ENCODE results near the gene BANK1.

The BANK1 gene

DNA sequence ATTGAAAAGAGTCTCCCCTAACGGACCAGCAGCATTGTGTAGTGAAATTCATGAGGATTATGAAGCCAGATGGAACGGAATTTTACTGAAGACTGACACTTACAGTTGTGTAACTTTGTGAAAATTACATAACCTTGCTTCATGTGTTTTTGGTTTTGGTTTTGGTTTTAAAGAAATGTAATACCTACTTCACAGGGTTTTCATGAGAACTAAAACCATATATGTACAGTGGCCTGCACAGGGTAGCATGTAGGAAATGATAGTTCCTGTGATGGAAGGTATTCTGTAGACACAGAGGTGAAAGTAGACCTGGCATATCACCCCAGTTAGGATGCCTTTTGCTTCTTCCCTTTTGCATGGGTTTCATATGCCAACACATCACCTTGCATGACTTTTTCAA is 247.0 kb downstream of the BANK1 start:
- no peak for DNase-seq

DNA sequence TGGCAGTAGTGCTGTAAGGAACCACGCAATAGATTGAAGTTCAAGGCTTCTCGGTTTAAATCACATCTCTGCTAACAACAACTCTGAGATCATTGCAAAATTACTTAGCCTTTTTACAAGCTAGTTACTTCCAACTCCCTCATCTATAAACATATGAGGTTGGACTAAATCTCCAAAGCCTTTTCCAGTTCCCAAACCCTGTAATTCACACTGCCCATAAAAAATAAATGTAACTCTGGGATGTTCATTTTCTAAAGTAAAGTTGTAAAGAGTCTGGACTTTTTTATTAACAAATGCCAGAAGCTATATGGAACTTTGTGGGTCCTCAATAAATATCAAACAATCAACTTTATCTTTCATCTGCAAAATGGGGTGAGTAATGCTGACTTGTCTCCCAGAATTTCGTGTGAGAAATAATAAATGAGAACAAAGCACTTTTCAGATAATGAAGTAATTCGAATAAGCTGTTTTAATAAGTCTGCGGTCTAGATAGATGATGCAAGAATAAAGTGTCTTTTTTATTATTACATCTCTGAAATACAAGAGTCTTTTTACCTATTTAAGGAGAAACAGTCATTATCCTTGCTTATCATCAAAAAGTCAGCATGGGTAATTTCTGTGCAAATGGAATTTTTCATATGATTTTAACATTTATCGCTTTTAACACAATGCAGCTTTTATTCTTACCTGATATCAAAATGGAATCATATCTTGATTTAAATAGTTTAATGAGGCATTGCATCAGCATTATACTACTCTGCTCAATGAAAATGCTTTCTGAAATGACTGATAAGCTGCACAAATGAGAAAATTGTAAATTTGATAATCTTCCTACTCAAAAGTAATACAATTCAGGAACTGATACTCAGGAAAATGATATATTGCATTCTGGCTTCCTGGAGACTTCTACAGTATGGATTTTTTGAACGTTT is 252.6 kb downstream of the BANK1 start:
- DNase-seq: no peak

DNA sequence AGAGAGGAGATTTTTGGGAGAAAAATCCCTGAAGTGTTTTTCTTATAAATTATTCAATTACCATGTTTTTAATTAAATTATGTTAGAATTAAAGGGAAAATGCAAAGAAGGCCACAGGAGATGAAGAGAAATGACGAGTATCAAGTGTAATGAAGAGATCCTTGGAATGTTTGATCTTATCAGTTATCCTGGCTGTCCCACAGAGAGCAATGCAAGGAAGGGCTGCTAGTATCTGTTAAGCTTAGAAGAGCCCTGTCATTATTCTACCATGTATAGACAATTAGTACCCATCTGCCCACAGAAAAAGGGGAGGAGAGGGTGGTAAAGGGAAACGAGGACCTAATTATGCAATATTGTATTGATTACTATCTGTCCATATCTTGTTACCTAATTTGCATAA is 257.1 kb downstream of the BANK1 start:
- no peak for DNase-seq

DNA sequence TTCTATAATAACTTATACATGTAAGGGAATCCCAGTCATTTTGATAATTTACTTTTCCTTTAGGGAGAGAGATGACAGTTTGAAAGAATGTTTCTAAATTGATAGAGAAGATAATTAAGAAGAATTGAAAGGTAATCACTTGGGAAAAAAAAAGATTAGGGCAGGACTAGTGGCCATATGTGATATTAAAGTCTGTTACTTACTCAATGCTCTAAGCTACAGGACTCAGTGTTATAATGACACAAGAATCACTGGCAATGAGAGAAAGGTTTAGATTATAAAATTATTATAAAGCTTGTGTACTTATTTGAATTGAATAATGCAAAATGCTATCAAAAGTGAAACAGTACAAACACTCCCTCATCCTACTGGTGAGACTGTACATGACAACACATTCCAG is 265.3 kb downstream of the BANK1 start:
- DNase-seq: no peak

DNA sequence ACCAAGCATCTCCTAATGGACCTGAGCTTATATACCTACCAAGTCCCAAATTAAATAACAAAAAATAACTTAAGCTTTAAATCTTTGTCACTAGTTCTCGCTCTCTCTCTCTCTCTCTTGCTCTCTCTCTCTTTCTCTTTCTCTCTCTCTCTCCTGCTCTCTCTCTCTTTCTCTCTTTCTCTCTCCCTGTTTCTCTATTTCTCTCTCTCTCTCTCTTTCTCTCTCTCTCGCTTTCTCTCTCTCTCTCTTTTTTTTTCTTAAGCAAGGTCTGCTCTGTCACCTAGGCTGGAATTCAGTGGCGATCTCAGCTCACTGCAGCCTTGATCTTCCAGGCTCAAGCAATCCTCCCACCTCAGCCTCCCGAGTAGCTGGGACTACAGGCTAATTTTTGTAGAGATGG is 266.6 kb downstream of the BANK1 start:
- DNase-seq: no peak

DNA sequence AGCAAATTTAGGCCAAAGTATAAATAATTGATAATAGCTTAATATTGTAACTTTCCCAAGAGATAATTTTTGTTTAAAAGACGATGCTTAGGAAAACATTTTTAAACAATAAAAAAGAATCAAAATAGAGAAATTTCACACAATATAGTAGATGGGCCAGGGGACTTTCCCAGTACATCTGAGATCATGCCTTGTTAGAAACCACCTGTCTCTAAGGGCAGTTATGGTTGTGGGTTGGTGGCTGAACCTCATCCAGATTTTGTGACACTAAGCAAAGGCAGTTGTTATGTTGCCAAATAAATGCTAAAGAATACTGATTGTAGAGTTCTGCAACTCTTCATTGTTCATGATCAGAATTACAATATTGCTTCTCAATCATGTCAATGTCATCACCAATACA is 270.6 kb downstream of the BANK1 start:
- no peak for DNase-seq

DNA sequence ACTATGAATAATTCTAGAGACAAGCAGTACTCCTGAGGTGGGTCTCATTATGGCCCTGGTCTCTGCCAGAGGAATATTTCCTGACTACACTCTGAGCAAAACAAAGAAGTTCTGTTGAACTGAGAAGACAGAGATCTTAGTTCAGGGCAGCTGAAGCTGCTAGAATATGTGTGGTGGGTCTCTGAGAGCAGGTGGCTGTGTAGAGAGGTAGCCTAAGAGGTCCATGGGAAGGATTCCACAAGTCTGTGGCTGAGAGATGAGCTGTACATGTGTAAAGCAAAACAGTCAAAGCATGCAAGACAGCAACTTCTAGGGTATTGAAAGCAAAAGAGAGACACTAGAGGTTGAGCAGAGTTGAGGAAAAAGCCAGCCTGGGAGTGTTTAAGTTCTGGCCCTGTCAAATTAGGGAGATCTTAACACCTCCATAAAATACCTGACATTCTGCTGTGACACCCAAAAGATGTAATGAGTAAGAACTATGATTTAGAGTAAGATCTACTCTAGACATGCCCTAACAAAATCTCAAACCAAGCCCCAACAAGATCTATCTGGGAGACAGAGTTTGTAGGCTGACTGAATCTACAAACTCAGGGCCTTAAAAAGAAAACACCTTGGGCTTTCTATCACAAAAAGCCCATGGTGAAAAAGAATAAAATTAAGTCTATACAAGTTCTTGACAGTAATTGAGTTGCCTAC is 274.4 kb downstream of the BANK1 start:
- DNase-seq: no peak

DNA sequence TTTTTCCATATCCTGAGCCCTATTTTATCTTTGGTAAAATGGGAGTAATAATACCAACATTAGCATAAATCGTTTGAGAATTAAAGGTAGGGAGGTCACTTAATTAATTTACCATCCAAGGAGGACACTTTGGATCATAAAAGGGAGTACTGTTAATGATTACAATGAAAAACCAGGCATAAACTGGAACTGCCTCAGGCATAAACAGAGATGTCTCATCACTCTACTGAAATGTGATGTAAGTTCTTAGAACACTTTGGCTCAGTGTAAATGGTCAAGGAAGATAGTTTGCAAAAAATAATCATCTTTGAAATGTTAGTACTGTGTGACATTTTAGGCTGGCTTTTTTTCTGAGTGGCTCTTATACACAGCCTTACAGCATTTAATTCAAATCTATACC is 286.1 kb downstream of the BANK1 start:
- no peak for DNase-seq

DNA sequence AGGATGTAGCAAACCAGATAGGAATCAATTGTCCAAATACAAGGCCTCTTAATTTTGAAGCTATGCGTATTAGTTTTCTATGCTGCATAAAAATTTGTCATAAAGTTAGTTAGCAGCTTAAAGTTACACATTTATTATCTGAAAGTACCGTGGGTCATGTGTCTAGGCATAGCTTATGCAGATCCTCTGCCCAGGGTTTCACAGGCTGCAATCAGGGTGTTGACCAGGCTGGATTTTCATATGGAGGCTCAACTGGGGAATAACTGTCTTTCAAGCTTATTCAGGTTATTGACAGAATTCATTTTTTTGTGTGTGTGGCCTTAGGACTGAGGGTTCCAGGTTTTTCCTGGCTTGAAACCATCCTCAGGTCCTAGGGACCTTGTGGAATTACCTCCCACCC is 289.7 kb downstream of the BANK1 start:
- DNase-seq: no peak

DNA sequence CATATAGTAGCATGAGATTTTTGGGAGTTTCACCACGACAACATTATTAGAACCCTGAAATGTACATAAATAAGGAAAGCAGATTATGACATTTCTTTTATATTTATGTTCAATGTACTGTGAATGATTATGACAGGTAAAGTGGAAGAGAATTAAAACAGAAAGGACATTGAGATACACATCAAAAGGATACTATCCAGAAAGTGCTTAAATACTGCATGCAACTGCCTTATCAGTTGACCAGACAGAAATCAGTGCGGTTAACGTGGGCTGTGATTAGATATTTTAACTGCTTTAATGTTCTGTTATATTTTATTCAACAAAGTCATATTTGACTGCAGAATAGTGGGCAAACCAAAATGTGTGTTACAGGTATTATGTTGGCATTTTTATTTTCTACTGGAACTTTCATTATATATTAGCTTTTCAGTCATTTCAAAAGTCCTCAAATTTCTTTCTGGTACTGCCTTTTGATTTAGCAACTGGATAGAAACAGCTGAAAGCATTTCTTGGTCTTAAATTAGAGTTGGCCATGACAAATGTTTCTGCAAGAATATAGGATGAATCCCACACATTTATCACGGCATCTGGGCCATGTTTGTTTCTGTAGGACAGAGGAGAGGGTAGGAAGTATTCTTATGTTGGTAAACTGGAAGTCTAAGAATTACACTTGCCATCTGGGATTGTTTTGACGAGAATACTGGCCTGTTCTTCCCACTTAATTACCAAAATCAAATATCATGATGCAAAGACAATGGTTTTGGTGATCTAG is 299.5 kb downstream of the BANK1 start:
- DNase-seq: no peak

DNA sequence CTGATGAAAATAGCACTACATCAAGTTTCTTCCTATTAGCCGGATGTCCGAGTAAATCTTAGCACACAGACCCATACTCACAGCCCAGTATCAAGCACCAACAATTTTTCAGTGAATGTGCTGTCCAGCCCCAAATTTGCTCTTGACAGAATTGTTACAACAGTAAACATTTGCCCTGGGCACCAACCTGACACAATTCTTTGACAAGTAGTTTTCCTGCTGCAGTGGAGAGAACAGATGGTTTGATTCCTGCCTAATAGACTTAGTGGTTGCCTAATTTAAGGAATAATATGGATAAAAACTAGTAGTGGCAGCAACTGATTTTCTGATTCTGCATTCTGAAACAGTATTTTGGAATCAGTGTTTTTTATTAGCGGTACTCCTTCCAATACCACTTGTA is 301.1 kb downstream of the BANK1 start:
- DNase-seq: no peak

DNA sequence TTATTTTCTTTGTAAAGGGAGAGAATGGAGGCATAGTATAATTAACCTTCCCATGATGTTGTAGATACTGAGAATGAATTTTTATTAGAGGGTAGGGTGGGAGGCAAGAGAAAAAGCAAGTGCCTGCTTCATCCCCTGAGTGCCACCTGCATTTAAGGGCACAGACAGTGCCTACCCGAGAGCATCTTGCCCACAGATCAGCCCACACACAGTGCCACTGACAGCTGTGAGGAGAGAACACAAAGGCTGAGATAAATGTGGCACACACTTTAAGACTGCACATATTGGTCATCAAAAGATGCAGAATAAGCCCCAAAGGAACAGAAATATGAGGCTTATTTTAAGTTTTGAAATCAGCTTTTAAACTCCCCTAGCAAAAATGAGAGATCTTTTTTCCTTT is 304.0 kb downstream of the BANK1 start:
- DNase-seq: no peak

DNA sequence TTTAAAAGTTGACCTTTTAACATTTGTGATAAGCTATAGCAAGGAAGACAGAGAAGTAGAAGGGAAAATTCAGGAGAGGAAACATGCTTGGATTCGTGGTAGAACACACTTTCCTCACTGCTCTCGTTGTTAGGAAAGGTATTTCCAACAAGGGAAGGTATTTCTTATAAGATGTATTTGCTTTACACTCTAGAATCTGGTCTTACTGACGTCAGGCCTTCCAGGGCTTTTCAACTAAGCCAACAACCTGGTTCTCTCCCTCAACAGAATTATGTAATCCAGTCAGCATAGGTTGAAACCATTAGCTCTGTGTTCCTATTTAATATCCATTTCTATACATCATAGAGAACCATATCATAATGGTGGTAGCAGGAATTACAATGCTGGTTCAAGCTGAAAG is 312.8 kb downstream of the BANK1 start:
- DNase-seq: no peak

DNA sequence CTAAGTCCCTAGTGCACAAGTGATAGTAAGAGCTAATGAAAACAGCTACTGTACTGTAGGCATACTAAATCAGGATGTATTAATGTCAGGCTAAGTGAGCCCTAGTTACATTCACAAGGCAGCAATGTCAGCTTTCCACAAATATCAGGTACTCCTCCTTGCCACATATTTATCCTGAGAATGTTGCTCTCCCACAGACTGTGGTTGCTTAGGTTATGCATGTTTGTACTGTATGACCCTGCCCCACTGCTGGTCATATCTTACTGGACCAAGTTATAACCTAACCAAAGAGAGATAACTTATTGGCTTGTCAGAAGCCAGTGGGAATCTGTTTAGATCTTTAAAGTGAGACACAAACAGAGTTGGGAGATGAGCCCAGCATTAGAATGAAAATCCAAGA is 313.7 kb downstream of the BANK1 start:
- no peak for DNase-seq

DNA sequence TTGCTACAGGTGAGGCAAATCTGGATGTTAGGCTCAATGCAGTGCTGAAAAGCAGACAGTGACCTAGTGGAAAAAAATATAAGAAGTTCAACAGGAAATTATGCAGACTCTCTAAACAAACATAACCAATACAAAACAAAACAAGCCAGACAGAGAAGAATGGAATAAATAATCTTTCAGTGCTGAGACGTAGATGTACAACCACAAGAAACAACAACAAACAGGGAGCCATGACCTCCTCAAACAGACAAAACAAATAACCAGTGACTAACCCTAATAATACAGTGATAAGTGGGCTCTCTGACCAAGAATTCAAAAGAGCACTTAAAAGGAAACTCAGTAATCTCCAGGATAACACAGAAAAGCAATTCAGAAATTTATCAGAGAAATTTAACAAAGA is 315.5 kb downstream of the BANK1 start:
- no peak for DNase-seq

DNA sequence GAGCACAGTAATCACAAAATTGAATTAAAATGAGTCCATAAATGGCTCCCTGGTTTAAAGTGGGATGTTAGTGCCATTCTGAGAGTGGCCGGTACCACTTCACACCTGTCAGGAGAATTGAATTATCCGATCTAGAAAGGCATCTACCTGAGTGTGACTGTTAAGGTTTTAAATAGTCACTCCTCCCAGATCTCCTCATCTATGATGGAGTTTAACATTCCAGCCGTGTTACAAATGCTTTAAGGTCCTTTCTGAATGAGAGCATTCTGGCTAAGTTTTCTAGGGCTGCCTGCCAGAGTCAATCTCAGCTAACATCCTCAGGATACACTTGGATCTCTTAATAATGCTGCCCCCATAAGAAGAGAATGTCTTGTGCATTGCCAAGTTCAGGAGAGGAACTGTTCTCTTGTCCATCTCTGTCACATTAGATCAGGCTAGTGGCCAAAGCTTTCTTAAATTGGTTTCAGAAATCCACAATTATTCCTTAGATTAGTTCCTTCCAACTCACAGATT is 323.6 kb downstream of the BANK1 start:
- no peak for DNase-seq

DNA sequence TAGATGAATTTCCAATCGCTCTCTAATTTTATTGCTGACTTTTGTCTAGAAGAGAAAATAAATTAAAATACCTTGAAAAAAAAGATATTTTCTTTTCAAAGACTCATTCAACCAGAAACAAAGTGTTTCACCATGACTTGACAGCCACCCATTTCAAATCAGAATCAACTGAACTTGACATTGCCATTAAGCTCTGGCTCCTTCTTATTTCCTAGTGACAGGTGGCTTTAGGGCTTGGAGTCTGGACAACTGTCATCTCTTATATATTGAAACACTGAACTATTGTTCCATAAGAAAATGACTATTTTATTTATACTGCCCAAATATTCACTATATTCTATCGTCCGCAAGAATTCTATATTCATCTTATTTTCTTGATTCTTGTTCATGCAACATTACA is 325.6 kb downstream of the BANK1 start:
- no peak for DNase-seq

DNA sequence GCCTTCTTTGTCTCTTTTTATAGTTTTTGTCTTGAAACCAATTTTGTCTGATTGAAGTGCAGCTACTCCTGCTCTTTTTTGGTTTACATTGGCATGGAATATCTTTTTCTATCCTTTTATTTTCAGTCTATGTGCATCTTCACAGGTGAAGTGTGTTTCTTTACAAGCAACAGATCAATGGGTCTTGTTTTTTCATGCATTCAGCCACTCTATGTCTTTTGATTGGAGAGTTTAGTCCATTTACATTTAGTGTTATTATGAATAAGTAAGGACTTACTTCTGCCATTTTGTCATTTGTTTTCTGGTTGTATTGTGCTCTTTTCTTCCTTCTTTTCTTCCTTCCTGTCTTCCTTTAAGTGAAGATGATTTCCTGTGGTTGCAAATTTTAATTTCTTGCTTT is 330.3 kb downstream of the BANK1 start:
- DNase-seq: no peak
